Transverse colon (tissue), 4 donors: Measurements from ENCODE around the gene HBA1. TPM values are rescaled to one million over a fixed set of nuclear protein-coding genes. Genes with fewer than 3 reads are reported as not detected.
"Not testable (repeated sequence)": the region's sequence is repeated elsewhere in the genome, so short reads cannot be mapped to it uniquely, and the experiment has no call there.

Experiments used
- DNase-seq: peaks from one replicate; pipeline ENCODE4 v3.0.0-alpha.2; 2019
- H3K27ac ChIP-seq, 4 donors: fragments of 200-600 bp; sonication (generic); 2 replicates each; pipeline ENCODE4 v1.5.1; 2016 to 2018; ENCODE audit warnings: inconsistent platforms in 4 of 4
- H3K27me3 ChIP-seq: fragments of 200-600 bp; sonication (generic); 2 replicates; pipeline ENCODE4 v1.5.1; 2017; ENCODE audit warnings: inconsistent platforms
- H3K36me3 ChIP-seq, 4 donors: fragments of 200-600 bp; sonication (generic); 2 replicates each; pipeline ENCODE4 v1.5.1; 2017 to 2019; ENCODE audit warnings: inconsistent platforms in 4 of 4
- H3K4me1 ChIP-seq, 4 donors: fragments of 200-600 bp; sonication (generic); 2 replicates each; pipeline ENCODE4 v1.5.1; 2017 to 2020; ENCODE audit warnings: inconsistent platforms in 4 of 4
- H3K4me3 ChIP-seq, 4 donors: fragments of 200-600 bp; sonication (generic); 1 replicate in 1 of 4; 2 replicates in 3 of 4; pipeline versions ENCODE4 v1.5.1 to v1.6.1; 2017 to 2019; ENCODE audit warnings: inconsistent platforms in 4 of 4
- H3K9me3 ChIP-seq, 2 donors: fragments of 200-600 bp; sonication (generic); 2 replicates each; pipeline ENCODE4 v1.5.1; 2017 to 2019; ENCODE audit warnings: inconsistent platforms in 2 of 2
- CTCF ChIP-seq, 5 experiments: fragments of 200-600 bp in 3 of 5; fragments of 450-650 bp in 2 of 5; sonication (generic) in 3 of 5; IDR thresholded peaks; 1 replicate in 2 of 5; 2 replicates in 3 of 5; pipeline ENCODE4 v1.5.1; 2016 to 2017; ENCODE audit warnings: antibody characterized with exemption in 5 of 5, inconsistent platforms in 3 of 5, mild to moderate bottlenecking in 2 of 5, moderate library complexity in 1 of 5
- EP300 ChIP-seq: sonication (generic); formaldehyde crosslinking; IDR thresholded peaks from one replicate; pipeline ENCODE4 v1.6.1; 2017; ENCODE audit warnings: antibody characterized with exemption, low read depth
- POLR2A ChIP-seq: fragments of 450-650 bp; IDR thresholded peaks from one replicate; pipeline ENCODE4 v1.6.1; 2016; ENCODE audit warnings: antibody characterized with exemption, mild to moderate bottlenecking, moderate library complexity
- POLR2AphosphoS5 ChIP-seq, 3 donors: sonication (generic); formaldehyde crosslinking; IDR thresholded peaks; one replicate each; pipeline ENCODE4 v1.6.1; 2016; ENCODE audit warnings: antibody characterized with exemption in 3 of 3
- WGBS, 2 donors: methylation state at CpG; one replicate each; pipeline ENCODE4 v1.1.5; 2018; ENCODE audit warnings: low coverage in 1 of 2; 5-methylcytosine and 5-hydroxymethylcytosine counted together
- in situ Hi-C, 4 donors: fragments of 200-750 bp; cut with MboI; loops; one replicate each; pipeline versions ENCODE4 v1.15.0 to v1.15.1; 2017; ENCODE audit warnings: low sequenced_read_pairs in 3 of 4, low pct_ligation_motif_present in 1 of 4, low pct_unique_long_range_greater_than_20kb in 1 of 4
- intact Hi-C: fragments of 100-400 bp; cut with DNase I; formaldehyde crosslinking; loops from one replicate; pipeline ENCODE4 v1.15.1; 2023; ENCODE audit warnings: low total_unique reads
- total RNA-seq, 4 donors: library from RNA; depleted of rRNA; stranded (reverse); fragments of >200 nt; gene quantifications; one replicate each; pipeline ENCODE4 v1.1.0, GENCODE V29; 2016

HBA1 gene
- 1 to 10 TPM in 1 of 4 donors, not detected in 3; 4.4 TPM for total RNA-seq

- DNase-seq, H3K27ac ChIP-seq, H3K9me3 ChIP-seq, H3K4me3 ChIP-seq, in situ Hi-C loops, intact Hi-C loops, H3K36me3 ChIP-seq: not testable (repeated sequence)
- Histone ChIP-seq H3K27me3 (peaks cover 76% of the 10 kb centered on the region), H3K4me1 (peaks cover 12 to 26% (median 20%) of the 10 kb centered on the region in 4 donors)
- WGBS, 2 donors = 16% methylated on average over 21 of the region's 88 CpGs; no CpG with 5 or more reads in 1 of the 2 donors
Observed at GRCh38 chr16:176477-177382, at the start of gene HBA1. TSS of gene HBA1 (plus strand) at chr16:176680. CDS start at chr16:176717, 37 bp downstream.

- in situ Hi-C loops = no loop called here
Observed at GRCh38 chr16:129075-129474, 47.4 kb upstream of the HBA1 start.

GRCh38 chr16:130533-131173 is 45.8 kb upstream of the HBA1 start:
- WGBS, 2 donors = 92 to 98% methylated on average over 7 to 15 of the region's 15 CpGs
- in situ Hi-C loops = no loop called here
- no peak overlapping the region for H3K27ac ChIP-seq
- TF ChIP-seq POLR2A (no peak), EP300 (no peak), CTCF (IDR thresholded peaks at IDR 0.05) (no peak), POLR2AphosphoS5 (IDR thresholded peaks at IDR 0.05) (no peak)
- no peaks in the 10 kb centered on the region for H3K36me3 ChIP-seq
- no peaks in the 10 kb centered on the region for H3K9me3 ChIP-seq
- no peak for DNase-seq
- no peak overlapping the region for H3K4me3 ChIP-seq
- no peaks in the 10 kb centered on the region for H3K4me1 ChIP-seq
- H3K27me3 ChIP-seq = no peaks in the 10 kb centered on the region
- intact Hi-C loops = no loop called here

More at GRCh38 chr16:129075-129474, 47.4 kb upstream of the HBA1 start:
- Histone ChIP-seq H3K4me1 (no peaks in the 10 kb centered on the region), H3K36me3 (no peaks in the 10 kb centered on the region), H3K27ac (no peak overlapping the region), H3K9me3 (no peaks in the 10 kb centered on the region), H3K27me3 (no peaks in the 10 kb centered on the region), H3K4me3 (no peak overlapping the region)
- DNase-seq = no peak
- TF ChIP-seq POLR2A (no peak), CTCF (IDR thresholded peaks at IDR 0.05) (no peak), EP300 (no peak), POLR2AphosphoS5 (IDR thresholded peaks at IDR 0.05) (no peak)
- intact Hi-C loops = no loop called here
- 97% methylated on average over 2 of the region's 2 CpGs; no CpG with 5 or more reads in 1 of the 2 donors for WGBS, 2 donors

- Histone ChIP-seq H3K27ac (no peak overlapping the region), H3K36me3 (no peaks in the 10 kb centered on the region), H3K27me3 (no peaks in the 10 kb centered on the region), H3K4me1 (peaks cover 0 to 2% (median under 1%) of the 10 kb centered on the region in 4 donors), H3K9me3 (no peaks in the 10 kb centered on the region), H3K4me3 (no peak overlapping the region)
- no peak for DNase-seq
- 87 to 93% methylated on average over 4 to 7 of the region's 7 CpGs for WGBS, 2 donors
- intact Hi-C loops = no loop called here
- in situ Hi-C loops = no loop called here
- TF ChIP-seq POLR2AphosphoS5 (IDR thresholded peaks at IDR 0.05) (no peak), EP300 (no peak), CTCF (IDR thresholded peaks at IDR 0.05) (no peak), POLR2A (no peak)
Observed at GRCh38 chr16:132120-132519, 44.4 kb upstream of the HBA1 start.
